ENCODE results near the gene RPGRIP1L. TPM values are rescaled to one million over a fixed set of nuclear protein-coding genes. Genes with fewer than 3 reads are reported as not detected.
A peak's percentile ranks its signal among the peaks of the same experiment; 100 is the strongest.

Gene RPGRIP1L
- polyA plus RNA-seq (2011; rRNA removed), result 15.9 and 19.6 TPM in 2 replicates
- 7.7 and 9.1 TPM in 2 replicates for polyA plus RNA-seq (2012; cell fraction: cytosol; rRNA removed)
- polyA plus RNA-seq (2012; cell fraction: nucleus; rRNA removed), result 3.6 and 4.8 TPM in 2 replicates
- 13.0 to 14.5 TPM (median 14.3 TPM) in 3 replicates for polyA plus RNA-seq (2017; fragmentation: RNase III; extraction: RNeasy Plus Mini Kit Qiagen cat#74134 plus additional on column Dnase treatment)
- polyA minus RNA-seq (2011; rRNA and poly(A)+ RNA removed), result 9.3 and 9.4 TPM in 2 replicates

GRCh38 chr16:53703590-53704444 is at the start of gene RPGRIP1L, which contains the start of gene FTO:
Gene RPGRIP1L (minus strand): TSS chr16:53703859. CDS start chr16:53700723, 3,136 bp downstream.
Gene FTO (plus strand): TSS chr16:53704156.
- peak; percentile 100 for ATAC-seq
- Histone ChIP-seq H3K9me3 (no peaks in the 10 kb centered on the region), H3K27ac (peak within 1 kb of the TSS; percentile 74 to 84), H3K4me1 (peaks cover 14% of the 10 kb centered on the region), H3K4me3 (peak within 1 kb of the TSS; percentile 71), H3K4me2 (peak within 1 kb of the TSS; percentile 76)
- peak; percentile 61 for FAIRE-seq
- DNase-seq (ENCODE audit: low read depth in 1 of 2, low spot score in 1 of 2), result peak; percentile 94 to 99
- CTCF ChIA-PET, result interaction anchor here (0.5 to 1.9 kb wide), 3 partner anchors 9 to 148 kb away, joined by 3 to 6 read pairs (median 3); no protein-coding TSS in a partner anchor
- under 1% methylated on average over 25 of the region's 57 CpGs for WGBS (ENCODE audit: missing lambda C conversion rate)
- POLR2A ChIA-PET, result interaction anchor here (0.8 to 1.0 kb wide), 2 partner anchors 65 to 1227 kb away, joined by 4 to 5 read pairs; partner anchors contain the start of gene IRX5
- TF ChIP-seq PHF8 (IDR thresholded peaks at IDR 0.05; ENCODE audit: borderline replicate concordance, low read depth) (peak; percentile 61; the same call in 1 of the 2 replicates), CBX8 (IDR thresholded peaks at IDR 0.05) (no peak), MAX (IDR thresholded peaks at IDR 0.05) (peak; percentile 90), JUN (IDR thresholded peaks at IDR 0.05) (peak in 1 of 2 experiments; percentile 57; a peak in 1 of 5 replicates), EHMT2 (IDR thresholded peaks at IDR 0.05; ENCODE audit: low read depth) (no peak), TP53 (CRISPR knock-in tag; IDR thresholded peaks at IDR 0.05) (no peak), POLR2AphosphoS2 (conservative IDR thresholded peaks at IDR 0.05; ENCODE audit: low read length) (no peak), USF2 (IDR thresholded peaks at IDR 0.05) (no peak), SREBF2 (IDR thresholded peaks at IDR 0.05) (no peak), RFX5 (IDR thresholded peaks at IDR 0.05) (no peak), E2F6 (IDR thresholded peaks at IDR 0.05; ENCODE audit: borderline replicate concordance, low read depth) (peak; percentile 85), NR3C1 (IDR thresholded peaks at IDR 0.05) (no peak), HES2 (IDR thresholded peaks at IDR 0.05) (no peak), MYC (IDR thresholded peaks at IDR 0.05; ENCODE audit: borderline replicate concordance, low read length) (peak; percentile 71; the same call in 1 of the 2 replicates), RAD21 (conservative IDR thresholded peaks at IDR 0.05 in 1 of 2, IDR thresholded peaks at IDR 0.05 in 1 of 2) (no peak), ELK1 (IDR thresholded peaks at IDR 0.05; ENCODE audit: low read depth, low read length) (no peak), SMC3 (IDR thresholded peaks at IDR 0.05) (no peak), ZSCAN20 (CRISPR knock-in tag; IDR thresholded peaks at IDR 0.05) (no peak), HOXB13 (CRISPR knock-in tag; IDR thresholded peaks at IDR 0.05; ENCODE audit: low read depth) (no peak), TFCP2L1 (CRISPR knock-in tag; IDR thresholded peaks at IDR 0.05) (no peak), KDM5A (IDR thresholded peaks at IDR 0.05) (0 out of 2 replicates have a peak, but pooled peaks have one; percentile 25), POLR2A (IDR thresholded peaks at IDR 0.05; ENCODE audit: low read length) (peak; percentile 52), ESRRA (IDR thresholded peaks at IDR 0.05; ENCODE audit: borderline replicate concordance, low read length) (no peak), FOXS1 (CRISPR knock-in tag; IDR thresholded peaks at IDR 0.05) (no peak), MAZ (IDR thresholded peaks at IDR 0.05; ENCODE audit: borderline replicate concordance, low read depth, low read length) (peak; percentile 52; the same call in 1 of the 2 replicates), HDAC2 (IDR thresholded peaks at IDR 0.05) (no peak), CBX2 (IDR thresholded peaks at IDR 0.05; ENCODE audit: borderline replicate concordance, low read depth) (no peak), ATOH8 (CRISPR knock-in tag; IDR thresholded peaks at IDR 0.05; ENCODE audit: low read depth) (no peak), BCL3 (IDR thresholded peaks at IDR 0.05) (no peak), FOSL2 (IDR thresholded peaks at IDR 0.05) (no peak), FOSL2 (CRISPR knock-in tag; IDR thresholded peaks at IDR 0.05) (no peak), JUNB (IDR thresholded peaks at IDR 0.05) (no peak), KDM1A (IDR thresholded peaks at IDR 0.05; ENCODE audit: low read depth) (no peak)
